Uterus (tissue), 4 donors: Measurements from ENCODE around the gene RGS9BP. TPM values are rescaled to one million over a fixed set of nuclear protein-coding genes. Genes with fewer than 3 reads are reported as not detected.

ENCODE experiments used
- DNase-seq, 2 donors: peaks; one replicate each; pipeline ENCODE4 v3.0.0-alpha.2; 2019 to 2020
- H3K27ac ChIP-seq, 2 donors: fragments of 200-600 bp; sonication (generic); 1 replicate in 1 of 2; 2 replicates in 1 of 2; pipeline ENCODE4 v1.5.1; 2016 to 2018
- H3K27me3 ChIP-seq, 2 donors: fragments of 200-600 bp; sonication (generic); one replicate each; pipeline ENCODE4 v1.5.1; 2018 to 2019; ENCODE audit warnings: control low read depth in 1 of 2
- H3K36me3 ChIP-seq, 2 donors: fragments of 200-600 bp; sonication (generic); one replicate each; pipeline ENCODE4 v1.5.1; 2019; ENCODE audit warnings: control low read depth in 1 of 2
- H3K4me1 ChIP-seq, 2 donors: fragments of 200-600 bp; sonication (generic); one replicate each; pipeline ENCODE4 v1.5.1; 2018 to 2019; ENCODE audit warnings: control low read depth in 1 of 2
- H3K4me3 ChIP-seq, 2 donors: fragments of 200-600 bp; sonication (generic); 1 replicate in 1 of 2; 2 replicates in 1 of 2; pipeline ENCODE4 v1.5.1; 2018 to 2019; ENCODE audit warnings: mild to moderate bottlenecking in 1 of 2
- H3K9me3 ChIP-seq, 2 donors: fragments of 200-600 bp; sonication (generic); one replicate each; pipeline ENCODE4 v1.5.1; 2019; ENCODE audit warnings: control low read depth in 1 of 2
- CTCF ChIP-seq, 4 experiments: fragments of 200-600 bp in 2 of 4; fragments of 450-650 bp in 2 of 4; sonication (generic) in 2 of 4; IDR thresholded peaks; one replicate each; pipeline ENCODE4 v1.5.1; 2016 to 2019; ENCODE audit warnings: antibody characterized with exemption in 4 of 4, mild to moderate bottlenecking in 2 of 4, moderate library complexity in 1 of 4
- POLR2A ChIP-seq, 2 donors: fragments of 450-650 bp; IDR thresholded peaks; one replicate each; pipeline ENCODE4 v1.6.1; 2016; ENCODE audit warnings: antibody characterized with exemption in 2 of 2, mild to moderate bottlenecking in 1 of 2, moderate library complexity in 1 of 2
- intact Hi-C: fragments of 100-400 bp; cut with DNase I; formaldehyde crosslinking; loops from one replicate; pipeline ENCODE4 v1.15.1; 2023; ENCODE audit warnings: low total_unique reads
- small RNA-seq: library from RNA; depleted of rRNA; stranded (forward); fragments of <200 nt; gene quantifications from one replicate; pipeline ENCODE3, GENCODE V24; 2016
- total RNA-seq, 4 donors: library from RNA; depleted of rRNA in 3 of 4; stranded (reverse); fragments of >200 nt in 3 of 4; gene quantifications; one replicate each; pipeline versions ENCODE4 v1.1.0 to v1.2.4, GENCODE V29; 2014 to 2023
- donor health status: DM: yes; HTN: yes; CAD: no.

The RGS9BP gene
- total RNA-seq, 4 donors from 2014 or later: 0.29 to 0.62 TPM; not detected in 2

- Histone ChIP-seq H3K36me3 (no peaks in the 10 kb centered on the region), H3K4me3 (no peak overlapping the region), H3K4me1 (no peaks in the 10 kb centered on the region), H3K9me3 (no peaks in the 10 kb centered on the region), H3K27me3 (no peaks in the 10 kb centered on the region), H3K27ac (no peak overlapping the region)
- intact Hi-C loops: no loop called here
- DNase-seq: no peak
- TF ChIP-seq CTCF (IDR thresholded peaks at IDR 0.05) (no peak), POLR2A (IDR thresholded peaks at IDR 0.05) (no peak)
Observed at GRCh38 chr19:32717496-32717895, 41.8 kb downstream of the RGS9BP start.

- Histone ChIP-seq H3K4me3 (no peak overlapping the region), H3K27ac (no peak overlapping the region), H3K36me3 (no peaks in the 10 kb centered on the region), H3K4me1 (no peaks in the 10 kb centered on the region), H3K9me3 (no peaks in the 10 kb centered on the region), H3K27me3 (no peaks in the 10 kb centered on the region)
- intact Hi-C loops: no loop called here
- no peak for DNase-seq
- TF ChIP-seq POLR2A (IDR thresholded peaks at IDR 0.05): no peak
- TF ChIP-seq CTCF (IDR thresholded peaks at IDR 0.05): no peak
Observed at GRCh38 chr19:32718286-32718685, 42.6 kb downstream of the RGS9BP start.

GRCh38 chr19:32719611-32720059, 44.0 kb downstream of the RGS9BP start, which contains the start of gene TDRD12:
Gene TDRD12 (plus strand): TSS chr19:32719767. CDS start chr19:32720073, 306 bp downstream.
- intact Hi-C loops: no loop called here
- Histone ChIP-seq H3K27me3 (no peaks in the 10 kb centered on the region), H3K36me3 (no peaks in the 10 kb centered on the region), H3K4me3 (no peak within 1 kb of the TSS), H3K4me1 (no peaks in the 10 kb centered on the region), H3K27ac (no peak within 1 kb of the TSS), H3K9me3 (no peaks in the 10 kb centered on the region)
- TF ChIP-seq CTCF (IDR thresholded peaks at IDR 0.05) (no peak), POLR2A (IDR thresholded peaks at IDR 0.05) (no peak)
- no peak for DNase-seq

DNA sequence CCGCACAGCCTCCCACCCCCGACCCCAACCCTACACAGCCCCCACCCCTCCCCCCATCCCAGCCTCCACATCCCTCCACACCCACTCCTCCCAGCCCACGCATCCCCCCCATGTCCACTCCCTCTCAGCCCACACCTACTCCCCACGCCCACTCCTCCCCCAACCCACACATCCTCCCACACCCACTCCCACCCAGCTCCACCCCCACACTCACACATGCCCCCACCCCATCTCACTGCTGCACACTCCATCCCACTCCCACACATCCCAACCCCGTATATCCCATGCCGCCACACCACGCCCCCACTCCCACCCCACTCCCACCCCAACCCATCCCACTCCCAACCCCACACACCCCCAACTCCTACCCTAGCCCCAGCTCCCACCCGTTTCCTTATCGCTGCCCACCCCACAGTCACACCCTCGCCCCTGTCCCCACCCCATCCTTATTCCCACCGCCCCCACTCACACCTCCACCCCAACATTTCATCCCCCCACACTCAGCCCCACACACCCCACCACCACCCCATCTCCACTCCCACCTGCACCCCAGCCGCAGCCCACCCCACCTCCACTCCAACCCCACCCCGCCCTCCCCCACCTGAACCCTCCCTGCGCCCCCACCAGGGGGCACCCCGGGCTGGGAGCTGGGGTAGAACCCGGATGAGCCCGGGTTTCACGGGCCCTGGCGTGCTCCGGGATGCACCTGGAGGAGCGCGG, 44.7 kb downstream of the RGS9BP start:
- TF ChIP-seq CTCF (IDR thresholded peaks at IDR 0.05): no peak
- TF ChIP-seq POLR2A (IDR thresholded peaks at IDR 0.05): no peak
- H3K4me3 ChIP-seq: no peak overlapping the region

DNA sequence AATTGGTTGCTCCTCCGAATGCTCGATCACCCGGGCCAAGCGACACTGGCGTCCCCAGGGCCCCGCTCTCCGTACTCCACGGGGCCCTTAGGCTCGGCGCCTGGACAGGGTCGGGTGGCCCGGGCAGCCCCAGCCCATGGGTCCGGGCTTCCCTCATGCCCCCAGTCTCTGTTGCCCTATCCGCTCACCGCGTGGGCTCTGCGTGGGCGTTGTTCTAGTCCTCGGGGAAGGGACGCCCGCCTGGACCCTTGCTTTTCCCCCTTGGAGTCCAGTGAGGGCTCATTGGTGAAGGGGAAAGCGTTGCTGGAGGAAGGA, 45.2 kb downstream of the RGS9BP start:
- H3K27me3 ChIP-seq: no peaks in the 10 kb centered on the region
- no peaks in the 10 kb centered on the region for H3K9me3 ChIP-seq
- no peak overlapping the region for H3K27ac ChIP-seq
- no peak for TF ChIP-seq CTCF (IDR thresholded peaks at IDR 0.05)
- no peak for TF ChIP-seq POLR2A (IDR thresholded peaks at IDR 0.05)
- DNase-seq: no peak
- H3K4me3 ChIP-seq: no peak overlapping the region
- no peaks in the 10 kb centered on the region for H3K4me1 ChIP-seq
- intact Hi-C loops: no loop called here
- H3K36me3 ChIP-seq: no peaks in the 10 kb centered on the region

More for the DNA sequence above, 44.7 kb downstream of the RGS9BP start:
- Histone ChIP-seq H3K4me1 (no peaks in the 10 kb centered on the region), H3K36me3 (no peaks in the 10 kb centered on the region), H3K27me3 (no peaks in the 10 kb centered on the region), H3K9me3 (no peaks in the 10 kb centered on the region), H3K27ac (no peak overlapping the region)
- intact Hi-C loops: no loop called here
- no peak for DNase-seq

Small RNAs within 50 kb of the gene (small RNA-seq; reads per million reads assigned to genes)
- gene RN7SL789P: not detected

Other genes starting within 250 kb of the RGS9BP start
- gene PDCD5, start 94.7 kb upstream of the RGS9BP start, total RNA-seq: 10 to 100 TPM; 14.7 to 82.6 (median 48.7) TPM
- 10 to 100 TPM in 3 of 4 donors, 1 to 10 TPM in 1; 1.8 to 36.2 (median 22.7) TPM for gene ANKRD27, start 668 bp upstream of the RGS9BP start, total RNA-seq
- 1 to 10 TPM in 3 of 4 donors, not detected in 1; 1.3 to 8.4 (median 5.9) TPM for gene NUDT19, start 16.0 kb downstream of the RGS9BP start, total RNA-seq
- 1 to 10 TPM in 2 of 4 donors, not detected in 2; 2.0 to 5.7 TPM for gene TDRD12, start 43.9 kb downstream of the RGS9BP start, total RNA-seq
- 1 to 10 TPM in 1 of 4 donors, not detected in 3; 1.1 TPM for gene SLC7A9, start 193.9 kb downstream of the RGS9BP start, total RNA-seq